NCI-H526 (cell line): ENCODE data around the gene NIPAL4.
"Not testable (repeated sequence)": the region's sequence is repeated elsewhere in the genome, so short reads cannot be mapped to it uniquely, and the experiment has no call there.

Source experiments
- DNase-seq, 2 experiments: peaks; one replicate each; lab custom pipeline; 2025; lab: John Stamatoyannopoulos, UW

NIPAL4 gene

DNA sequence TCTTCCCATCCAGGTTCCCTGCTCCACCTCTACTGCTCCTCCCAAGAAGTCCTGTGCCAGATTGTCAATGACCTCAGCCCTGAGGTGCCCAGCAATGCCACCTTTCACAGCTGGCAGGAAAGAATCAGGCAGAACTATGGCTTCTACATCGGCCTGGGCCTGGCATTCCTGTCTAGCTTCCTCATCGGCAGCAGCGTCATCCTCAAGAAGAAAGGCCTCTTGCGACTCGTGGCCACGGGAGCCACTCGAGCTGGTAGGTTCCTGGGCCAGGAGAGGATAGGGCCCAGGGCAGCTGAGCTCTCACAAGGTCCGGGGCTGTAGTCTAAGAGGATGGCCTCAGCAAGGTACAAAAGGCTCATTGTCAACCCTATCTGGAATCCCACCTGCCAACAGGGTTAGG, 3.1 kb downstream of the NIPAL4 start:
- no peak for DNase-seq

DNA sequence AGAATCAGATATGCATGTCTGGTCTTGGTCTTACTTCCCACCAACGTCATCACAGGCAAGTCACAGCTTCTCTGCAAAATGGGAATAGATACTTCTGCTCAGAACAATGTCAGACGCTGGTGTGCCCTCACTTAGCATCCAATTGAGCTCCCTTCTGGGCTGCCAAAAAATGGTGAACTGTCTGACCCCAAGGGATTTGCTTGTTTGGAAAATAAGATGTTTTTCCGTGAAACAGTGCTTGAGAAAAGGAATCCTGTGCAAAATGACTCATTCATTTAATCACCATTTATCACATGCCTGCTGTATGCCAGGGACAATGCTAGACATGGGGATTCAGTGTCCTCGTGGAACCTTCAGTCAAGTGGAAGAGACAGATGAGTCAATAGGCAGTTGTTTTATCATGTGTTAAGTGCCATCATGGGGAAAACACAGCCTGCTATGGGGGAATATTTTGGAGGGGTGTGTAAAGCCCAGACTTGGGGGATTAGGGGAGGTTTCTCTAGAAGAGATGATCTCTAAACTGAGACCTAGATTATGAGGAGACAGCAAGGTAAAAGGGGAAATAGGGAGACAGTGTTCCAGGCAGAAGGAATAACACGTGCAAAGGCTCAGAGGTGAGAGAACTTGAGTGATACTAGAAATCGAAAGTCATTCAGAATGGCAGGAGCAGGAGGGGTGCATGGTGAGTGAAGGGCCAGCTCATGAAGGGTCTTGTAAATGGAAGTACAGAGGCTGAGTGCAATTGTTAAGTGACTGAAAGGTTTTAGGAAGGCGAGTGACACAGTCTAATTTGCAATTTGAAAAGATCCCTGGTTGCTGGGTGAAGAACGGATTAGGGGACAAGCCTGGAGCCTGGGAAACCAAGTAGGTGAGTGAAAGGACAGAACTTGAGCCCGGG, 3.9 kb downstream of the NIPAL4 start:
- no peak for DNase-seq

- no peak for DNase-seq
Observed at GRCh38 chr5:157464519-157465171, 4.6 kb downstream of the NIPAL4 start.

DNA sequence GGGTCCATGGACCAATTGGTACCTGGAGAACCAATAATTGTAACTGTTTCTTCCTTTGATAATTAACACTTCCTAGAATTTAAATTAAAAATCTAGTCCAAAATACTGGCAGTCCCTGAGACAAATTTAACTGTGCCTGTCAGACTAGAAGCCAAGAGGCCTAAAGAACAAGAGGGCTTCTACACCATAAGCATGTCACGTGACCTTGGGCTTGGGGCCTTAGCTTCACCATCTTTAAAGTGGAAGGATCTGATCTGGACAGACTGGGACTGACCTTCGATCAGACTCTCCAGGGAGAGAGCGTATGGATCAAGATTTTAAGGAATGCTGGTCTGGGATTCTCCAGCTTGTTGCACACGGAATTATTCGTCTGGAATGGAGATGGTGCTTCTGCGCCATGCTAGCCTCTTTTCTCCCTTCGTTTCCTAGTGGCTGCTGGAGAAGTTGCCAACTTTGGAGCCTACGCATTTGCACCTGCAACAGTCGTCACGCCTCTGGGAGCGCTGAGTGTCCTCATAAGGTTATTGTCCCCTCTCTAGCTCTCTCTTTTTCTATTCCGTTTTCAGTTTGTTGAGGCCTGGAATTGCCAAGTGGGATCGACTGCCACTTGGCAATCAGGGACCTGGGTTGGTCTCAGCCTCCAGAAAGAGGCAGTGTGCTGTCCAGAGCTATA, 8.4 kb downstream of the NIPAL4 start:
- no peak for DNase-seq

DNA sequence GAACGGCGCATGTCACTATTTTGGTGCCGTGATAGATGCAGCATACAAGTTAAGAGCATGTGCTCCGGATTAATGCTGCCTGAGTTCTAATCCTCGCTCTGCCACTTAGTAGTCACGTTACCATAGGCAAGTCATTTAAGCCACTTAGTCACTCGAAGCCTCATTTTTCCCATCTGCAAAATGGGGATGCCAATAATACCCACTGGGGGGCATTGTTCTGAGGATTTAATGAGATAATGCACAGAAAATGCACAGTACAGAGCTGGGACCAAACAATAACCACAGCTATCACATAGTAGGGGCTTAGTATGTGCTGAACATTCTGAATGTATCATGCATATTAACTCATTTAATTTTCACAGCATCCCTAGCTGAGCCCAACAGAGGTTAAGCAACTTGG, 9.1 kb downstream of the NIPAL4 start:
- no peak for DNase-seq

GRCh38 chr5:157469687-157470086, 9.7 kb downstream of the NIPAL4 start:
- DNase-seq, result peak in 1 of 2 experiments; percentile 41

DNA sequence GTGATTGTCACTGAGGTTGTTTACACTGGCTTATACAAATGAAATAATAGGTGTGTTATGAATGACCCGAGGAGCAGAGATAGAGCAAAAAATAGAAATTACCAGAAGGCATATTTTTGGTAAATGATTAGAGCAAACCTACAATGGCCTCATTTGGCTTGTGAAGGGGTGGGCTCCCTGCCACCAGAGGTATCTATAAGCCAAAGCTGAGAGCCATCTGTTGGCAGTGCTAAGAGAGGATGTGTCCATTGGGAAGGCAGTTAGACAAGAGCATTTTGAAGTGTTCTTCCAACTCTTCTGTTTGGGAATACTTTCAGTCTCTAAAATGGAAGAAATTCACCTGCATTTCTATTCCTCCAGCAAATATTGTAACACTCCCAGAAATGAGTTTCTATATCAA, 10.6 kb downstream of the NIPAL4 start:
- DNase-seq, result no peak

DNA sequence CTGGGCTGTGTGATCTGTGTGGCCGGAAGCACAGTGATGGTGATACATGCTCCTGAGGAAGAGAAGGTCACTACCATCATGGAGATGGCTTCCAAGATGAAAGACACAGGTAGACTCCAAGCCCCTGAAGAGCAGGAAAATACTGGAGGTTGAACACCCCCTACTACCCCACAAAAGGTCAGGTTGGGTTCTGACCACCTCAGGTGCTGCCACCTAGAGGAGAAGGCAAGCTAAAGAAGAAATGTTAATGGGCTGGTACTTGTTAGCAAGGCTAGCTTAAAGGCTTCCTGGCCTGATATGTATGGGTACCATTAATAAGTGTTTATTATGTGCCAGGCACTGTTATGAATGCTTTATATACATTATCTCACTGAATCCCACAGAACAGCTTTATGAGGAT, 11.7 kb downstream of the NIPAL4 start:
- peak in 1 of 2 experiments; percentile 36 for DNase-seq

GRCh38 chr5:157473383-157474320, 13.6 kb downstream of the NIPAL4 start:
- DNase-seq, result no peak

- no peak for DNase-seq
Observed at GRCh38 chr5:157475432-157475831, 15.4 kb downstream of the NIPAL4 start.

DNA sequence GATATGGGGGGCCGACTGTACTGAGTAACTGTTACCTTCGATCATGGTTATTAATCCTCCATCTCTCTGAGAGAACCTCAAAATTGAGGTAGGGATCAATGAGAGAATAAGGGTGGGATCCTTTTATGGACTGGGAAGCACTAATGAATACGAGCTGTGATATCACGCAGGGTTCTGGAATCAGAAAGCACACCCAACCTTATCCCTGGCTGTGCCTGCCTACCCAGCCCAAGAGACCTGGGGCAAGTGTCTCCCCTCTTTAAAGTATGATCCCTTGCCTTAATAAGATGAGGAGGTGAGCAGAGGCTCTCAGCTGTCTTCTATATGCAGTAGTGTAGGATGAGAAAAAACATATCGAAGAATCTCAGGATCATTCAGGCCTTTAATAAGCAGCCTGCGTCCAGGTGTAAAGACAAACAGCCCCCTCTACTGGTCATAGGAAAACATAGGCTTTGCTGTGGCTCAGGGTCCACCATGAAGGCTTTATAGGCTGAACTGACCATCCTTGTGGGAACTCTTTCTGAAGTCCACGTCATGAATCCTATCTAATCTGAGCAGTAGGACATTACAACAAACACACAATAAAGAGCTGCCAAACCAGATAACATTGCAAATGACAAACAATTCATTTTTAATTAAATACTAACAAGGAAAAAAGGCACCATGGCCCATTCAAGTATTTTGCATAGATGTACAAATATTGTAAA, 16.8 kb downstream of the NIPAL4 start:
- DNase-seq, result peak; percentile 36 to 88

DNA sequence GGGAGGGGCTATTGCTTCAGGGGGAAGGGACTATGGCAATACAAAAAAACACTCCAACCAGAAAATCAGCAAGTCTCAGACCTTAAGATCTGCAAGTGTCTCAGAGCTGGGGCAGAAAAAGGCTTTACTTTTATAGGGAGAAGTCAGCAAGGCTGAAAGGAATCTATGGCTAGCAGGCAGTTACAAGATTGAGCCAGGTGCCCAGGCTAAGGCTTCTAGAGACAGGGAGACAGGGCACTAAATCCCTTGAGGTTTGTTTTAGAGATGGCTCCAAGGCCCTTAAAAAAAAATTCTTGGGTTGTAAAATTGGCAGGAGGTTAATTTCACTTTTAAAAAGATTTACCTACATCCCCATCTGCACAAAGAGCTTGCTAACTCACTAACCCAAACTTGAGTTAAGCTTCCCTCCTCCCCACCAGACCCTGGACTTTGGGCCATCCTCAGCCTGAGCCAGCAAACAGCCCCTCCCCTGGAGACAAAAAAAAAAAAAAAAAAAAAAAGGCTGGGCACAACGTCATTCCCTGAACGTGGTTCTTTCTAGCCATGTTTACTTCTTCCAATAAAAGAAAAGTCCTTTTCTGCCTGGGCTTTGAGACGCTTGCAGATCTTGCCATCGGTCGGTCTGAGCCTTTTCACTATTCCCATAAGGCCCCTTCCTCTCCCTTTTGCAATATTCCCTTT, 17.9 kb downstream of the NIPAL4 start:
- no peak for DNase-seq

DNA sequence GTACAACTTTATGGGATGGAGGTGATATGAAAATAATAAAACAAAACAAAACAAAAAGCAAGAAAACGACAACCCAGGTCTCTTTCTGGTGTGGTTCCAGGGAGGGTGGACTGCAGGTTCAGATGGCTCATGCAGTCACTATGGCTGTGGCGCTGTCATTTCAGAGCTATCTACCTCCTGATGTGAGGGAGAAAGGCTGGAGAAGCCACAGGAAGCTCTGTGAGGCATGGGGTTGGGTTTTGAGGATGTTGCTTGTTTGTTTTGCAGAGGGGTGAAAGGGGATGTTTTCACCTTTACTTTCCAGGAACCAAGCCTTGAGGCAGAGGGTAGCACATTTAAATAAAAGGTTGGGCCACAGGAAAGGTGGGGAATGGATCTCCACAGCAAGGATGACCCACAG, 18.7 kb downstream of the NIPAL4 start:
- DNase-seq, result no peak

DNA sequence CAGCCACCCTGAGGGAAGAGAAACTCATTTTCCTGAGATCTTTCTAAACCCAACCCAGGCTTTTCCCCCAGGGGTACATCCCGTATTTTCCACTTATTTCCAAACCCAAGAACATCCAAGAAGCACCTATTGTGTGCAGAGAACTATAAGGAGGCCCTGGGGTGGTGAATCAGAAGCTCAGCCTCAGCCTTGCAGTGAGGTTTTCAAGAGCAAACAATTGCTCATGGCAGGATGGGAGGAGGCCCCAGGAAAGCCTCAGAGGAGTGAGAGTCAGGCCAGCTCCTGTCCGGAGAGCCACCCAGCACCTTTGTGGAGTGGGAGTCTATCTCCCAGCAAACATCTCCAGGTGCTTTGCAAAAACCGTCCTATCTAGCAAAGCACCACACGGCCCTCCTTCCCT, 19.2 kb downstream of the NIPAL4 start:
- no peak for DNase-seq

DNA sequence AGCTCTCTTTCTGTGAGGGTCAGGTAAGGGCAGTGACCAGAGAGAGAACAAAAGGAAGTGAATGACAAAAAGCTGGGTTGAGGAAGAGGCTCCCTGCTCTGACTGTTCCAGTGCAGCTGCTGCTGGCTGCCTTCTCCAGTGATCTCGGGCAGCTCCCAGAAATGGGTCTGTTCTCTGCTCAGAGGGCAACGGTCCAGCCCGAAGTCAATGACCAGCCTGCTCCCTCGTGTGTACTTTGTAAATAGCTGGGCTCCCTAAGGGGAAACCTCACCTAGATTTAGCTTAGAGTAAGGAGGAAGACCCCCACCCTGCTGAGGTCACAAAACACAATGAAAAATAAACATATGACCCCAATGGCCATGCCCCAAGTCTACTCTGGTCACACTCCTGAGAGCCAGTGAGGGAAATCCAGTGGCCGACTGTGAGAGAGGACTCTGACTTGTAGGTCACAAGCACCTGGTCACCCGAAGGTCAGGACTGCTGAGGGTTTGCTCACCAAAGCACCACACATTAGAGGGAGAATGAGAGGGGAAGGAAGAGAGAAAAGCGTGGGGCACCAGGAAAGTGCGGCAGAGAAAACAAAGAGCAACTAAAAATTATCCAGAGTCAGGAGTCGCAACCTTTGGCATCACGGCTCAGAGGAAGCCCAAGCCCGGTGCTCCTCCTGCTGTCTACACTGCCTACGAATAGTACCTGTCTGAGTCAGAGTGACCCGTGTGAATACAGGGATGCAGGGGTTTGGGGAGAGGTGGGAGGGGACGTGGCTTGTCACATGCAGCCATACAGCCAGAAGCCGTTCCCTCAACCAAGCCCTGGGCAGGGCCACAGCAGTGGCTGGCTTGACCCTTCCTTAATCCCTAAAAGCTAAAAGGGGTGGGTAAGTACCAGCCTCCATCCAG, 19.8 kb downstream of the NIPAL4 start:
- DNase-seq, result no peak

DNA sequence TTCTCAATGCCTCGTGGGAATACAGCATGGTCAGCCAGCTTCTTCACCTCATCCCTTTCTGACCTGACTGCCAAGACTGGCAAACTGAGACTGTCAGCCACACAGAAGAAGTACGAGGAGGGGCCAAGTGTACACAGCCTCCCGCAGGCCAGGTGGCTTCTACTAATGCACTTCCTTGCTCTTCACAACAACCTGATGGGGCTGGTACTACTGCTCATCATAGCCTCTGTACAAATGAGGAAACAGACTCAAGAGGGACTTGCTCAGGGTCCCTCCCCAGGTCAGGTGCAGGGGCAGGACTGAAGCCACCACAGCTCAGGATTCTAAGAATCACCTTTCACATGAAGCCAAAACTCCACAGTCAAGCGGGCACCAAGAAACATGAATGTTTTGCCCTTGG, 21.3 kb downstream of the NIPAL4 start:
- DNase-seq, result no peak

DNA sequence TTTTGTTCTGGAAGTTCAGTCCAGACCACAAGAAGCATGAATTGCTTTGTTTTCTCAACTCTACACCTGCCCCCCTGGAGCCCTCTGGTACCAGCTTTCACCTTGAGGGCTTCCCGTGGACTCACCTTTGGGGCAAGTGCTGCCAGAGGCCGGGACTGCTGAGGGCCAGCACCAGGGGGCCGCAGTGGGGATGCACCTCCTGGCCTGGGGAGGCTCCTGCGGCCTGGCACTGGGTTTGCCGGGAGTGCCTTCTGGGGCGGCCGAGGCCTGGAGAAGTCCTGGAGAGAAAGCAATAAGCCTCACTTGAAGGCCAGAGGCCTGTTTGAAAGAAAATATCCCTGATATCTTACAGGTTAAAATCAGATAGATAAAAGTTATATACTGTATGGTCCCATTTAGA, 21.7 kb downstream of the NIPAL4 start:
- no peak for DNase-seq

GRCh38 chr5:157482702-157483101, 22.7 kb downstream of the NIPAL4 start:
- not testable (repeated sequence) for DNase-seq

DNA sequence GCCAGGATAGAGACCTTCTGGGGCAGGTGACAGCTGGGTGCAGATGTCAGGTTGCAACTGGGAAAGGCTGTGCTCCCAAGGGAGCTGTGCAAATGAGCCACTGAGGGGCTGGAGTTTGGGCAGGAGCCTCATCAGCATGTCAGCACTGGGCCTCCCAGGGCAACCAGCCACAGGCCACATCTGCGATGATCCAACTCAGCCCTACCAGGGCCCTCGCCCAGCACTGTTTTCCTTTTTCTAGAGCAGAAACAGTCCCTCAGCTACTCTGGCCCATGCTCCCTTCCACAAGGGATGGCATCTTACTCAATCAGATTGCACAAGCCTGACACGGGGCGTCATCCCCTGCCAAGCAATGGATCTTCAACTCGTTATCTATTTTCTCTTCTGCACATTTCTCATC, 24.8 kb downstream of the NIPAL4 start:
- peak; percentile 18 to 44 for DNase-seq
